HepG2 (cell line): ENCODE data around the gene GDF9. TPM values are rescaled to one million over a fixed set of nuclear protein-coding genes. Genes with fewer than 3 reads are reported as not detected.

Experiments used
- ATF2 ChIP-seq: sonication (generic); formaldehyde crosslinking; IDR thresholded peaks from 2 replicates; pipeline ENCODE4 v1.4.0; 2020; ENCODE audit warnings: missing genetic modification reagents
- ATF7-NPFF ChIP-seq: sonication (generic); formaldehyde crosslinking; IDR thresholded peaks from 2 replicates; pipeline ENCODE4 v1.8.1; 2023; ENCODE audit warnings: mild to moderate bottlenecking, low read depth, missing genetic modification reagents, moderate library complexity
- FOXJ3 ChIP-seq: sonication (generic); formaldehyde crosslinking; IDR thresholded peaks from 2 replicates; pipeline ENCODE4 v1.4.0; 2020; ENCODE audit warnings: missing genetic modification reagents, mild to moderate bottlenecking, borderline replicate concordance
- IRX3 ChIP-seq: sonication (generic); formaldehyde crosslinking; IDR thresholded peaks from 2 replicates; pipeline ENCODE4 v1.8.1; 2023; ENCODE audit warnings: mild to moderate bottlenecking, low read depth, missing genetic modification reagents, borderline replicate concordance
- KDM3A ChIP-seq: IDR thresholded peaks from 2 replicates; pipeline ENCODE4 v1.6.1; 2018; ENCODE audit warnings: low read depth, missing compliant biosample characterization
- MXD1 ChIP-seq: sonication (generic); formaldehyde crosslinking; IDR thresholded peaks from 2 replicates; pipeline ENCODE4 v1.4.0; 2020; ENCODE audit warnings: mild to moderate bottlenecking, missing genetic modification reagents
- NR0B2 ChIP-seq: sonication (generic); formaldehyde crosslinking; IDR thresholded peaks from 2 replicates; pipeline ENCODE4 v1.4.0; 2020; ENCODE audit warnings: mild to moderate bottlenecking, missing genetic modification reagents
- NR2C2 ChIP-seq: sonication (generic); formaldehyde crosslinking; IDR thresholded peaks from 2 replicates; pipeline ENCODE4 v1.4.0; 2020; ENCODE audit warnings: missing genetic modification reagents, mild to moderate bottlenecking, moderate library complexity, borderline replicate concordance
- PHF5A ChIP-seq: IDR thresholded peaks from one replicate; pipeline ENCODE4 v1.6.1; 2018; ENCODE audit warnings: low read depth, missing genetic modification reagents; ENCODE audit not compliant: unreplicated experiment
- PTBP1 ChIP-seq: fragments of 200-400 bp; formaldehyde crosslinking; IDR thresholded peaks from 2 replicates; pipeline ENCODE4 v1.6.1; 2018; ENCODE audit warnings: low read length, low read depth; ENCODE audit not compliant: poor library complexity, severe bottlenecking
- RCOR2 ChIP-seq: IDR thresholded peaks from 2 replicates; pipeline ENCODE4 v1.6.1; 2016; ENCODE audit warnings: missing biosample characterization, missing genetic modification reagents
- SATB2 ChIP-seq: sonication (generic); formaldehyde crosslinking; IDR thresholded peaks from 2 replicates; pipeline ENCODE4 v1.5.0; 2020; ENCODE audit warnings: missing genetic modification reagents
- TCF7 ChIP-seq: sonication (generic); IDR thresholded peaks from 2 replicates; pipeline ENCODE4 v1.6.1; 2016; ENCODE audit warnings: antibody characterized with exemption, low read depth
- XRCC5 ChIP-seq: fragments of 200-400 bp; formaldehyde crosslinking; optimal IDR thresholded peaks from 2 replicates; pipeline ENCODE3; 2017; ENCODE audit warnings: mild to moderate bottlenecking, low read length
- ZNF282 ChIP-seq: fragments of 450-650 bp; IDR thresholded peaks from 2 replicates; pipeline ENCODE4 v1.6.1; 2018; ENCODE audit not compliant: partially characterized antibody
- ZNF326 ChIP-seq: sonication (generic); formaldehyde crosslinking; IDR thresholded peaks from 2 replicates; pipeline ENCODE4 v1.4.0; 2020; ENCODE audit warnings: missing genetic modification reagents, borderline replicate concordance
- ZNF333 ChIP-seq: sonication (generic); formaldehyde crosslinking; IDR thresholded peaks from 2 replicates; pipeline ENCODE4 v1.4.0; 2020; ENCODE audit warnings: mild to moderate bottlenecking, missing genetic modification reagents, borderline replicate concordance
- ZNF598 ChIP-seq: sonication (generic); formaldehyde crosslinking; IDR thresholded peaks from 2 replicates; pipeline ENCODE4 v1.5.1; 2020; ENCODE audit warnings: mild to moderate bottlenecking, missing genetic modification reagents, borderline replicate concordance
- ZNF678 ChIP-seq: sonication (generic); formaldehyde crosslinking; IDR thresholded peaks from 2 replicates; pipeline ENCODE4 v1.4.0; 2020; ENCODE audit warnings: mild to moderate bottlenecking, missing genetic modification reagents
- ZSCAN5A ChIP-seq: sonication (generic); formaldehyde crosslinking; IDR thresholded peaks from 2 replicates; pipeline ENCODE4 v1.8.0; 2022; ENCODE audit warnings: mild to moderate bottlenecking, missing genetic modification reagents, borderline replicate concordance
- polyA plus RNA-seq, 8 experiments: library from polyadenylated mRNA; depleted of rRNA in 3 of 8; stranded (reverse) in 7 of 8; unstranded in 1 of 8; fragments of >200 nt; fragmentation: Illumina TruSeq in 4 of 8; extraction: Trizol in 4 of 8; gene quantifications; 2 replicates each; pipeline versions ENCODE4 v1.2.1 to v1.2.3, GENCODE V29; 2011 to 2016; ENCODE audit warnings: low read depth in 4 of 8, missing spikeins in 1 of 8, mixed read lengths in 1 of 8; ENCODE audit not compliant: insufficient read depth in 1 of 8
- total RNA-seq, 5 experiments: library from RNA; depleted of rRNA; stranded (reverse); fragments of >200 nt; fragmentation: Illumina TruSeq; extraction: Trizol; gene quantifications; 2 replicates each; pipeline ENCODE4 v1.2.3, GENCODE V29; 2016; ENCODE audit warnings: low read depth in 1 of 5
- TF ChIP-seq, protein P1 (sequence below): sonication (generic); formaldehyde crosslinking; IDR thresholded peaks from 2 replicates; pipeline ENCODE4 v1.4.0; 2020; ENCODE audit warnings: missing genetic modification reagents
- TF ChIP-seq, protein P2 (sequence below): sonication (generic); formaldehyde crosslinking; IDR thresholded peaks from 2 replicates; pipeline ENCODE4 v1.4.0; 2020; ENCODE audit warnings: mild to moderate bottlenecking, missing genetic modification reagents

The GDF9 gene
- total and polyA plus RNA-seq, 2 of the 13 experiments (the other 11 are each of a cell fraction or from before 2014, with no cell fraction given): 0.33 to 0.38 TPM

DNA sequence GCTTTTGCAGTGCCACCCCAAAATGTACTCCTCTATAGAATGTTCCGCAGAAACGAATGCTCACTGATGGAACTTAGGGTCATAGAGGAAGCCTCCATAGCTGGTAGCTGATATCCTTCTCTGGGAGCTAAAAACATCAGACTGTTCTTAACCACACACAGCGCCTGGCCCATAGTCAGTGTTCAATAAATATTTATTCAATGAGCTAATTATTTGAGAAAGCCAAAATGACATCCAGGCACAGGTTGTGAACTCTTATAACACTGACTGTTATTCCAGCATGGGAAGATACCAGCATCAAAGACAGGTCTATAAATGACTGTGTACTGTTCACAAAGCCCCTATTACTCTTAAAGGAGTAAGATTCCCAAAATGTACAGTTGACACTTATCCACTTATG is 12.9 kb downstream of the GDF9 start (continued):
- TF ChIP-seq XRCC5: no peak
- TF ChIP-seq MXD1 (CRISPR knock-in tag): no peak
- TF ChIP-seq ZNF282: no peak
- TF ChIP-seq ZNF678 (CRISPR knock-in tag): no peak
- no peak for TF ChIP-seq NR2C2 (CRISPR knock-in tag)
- no peak for TF ChIP-seq SATB2
- TF ChIP-seq, protein P1, sequence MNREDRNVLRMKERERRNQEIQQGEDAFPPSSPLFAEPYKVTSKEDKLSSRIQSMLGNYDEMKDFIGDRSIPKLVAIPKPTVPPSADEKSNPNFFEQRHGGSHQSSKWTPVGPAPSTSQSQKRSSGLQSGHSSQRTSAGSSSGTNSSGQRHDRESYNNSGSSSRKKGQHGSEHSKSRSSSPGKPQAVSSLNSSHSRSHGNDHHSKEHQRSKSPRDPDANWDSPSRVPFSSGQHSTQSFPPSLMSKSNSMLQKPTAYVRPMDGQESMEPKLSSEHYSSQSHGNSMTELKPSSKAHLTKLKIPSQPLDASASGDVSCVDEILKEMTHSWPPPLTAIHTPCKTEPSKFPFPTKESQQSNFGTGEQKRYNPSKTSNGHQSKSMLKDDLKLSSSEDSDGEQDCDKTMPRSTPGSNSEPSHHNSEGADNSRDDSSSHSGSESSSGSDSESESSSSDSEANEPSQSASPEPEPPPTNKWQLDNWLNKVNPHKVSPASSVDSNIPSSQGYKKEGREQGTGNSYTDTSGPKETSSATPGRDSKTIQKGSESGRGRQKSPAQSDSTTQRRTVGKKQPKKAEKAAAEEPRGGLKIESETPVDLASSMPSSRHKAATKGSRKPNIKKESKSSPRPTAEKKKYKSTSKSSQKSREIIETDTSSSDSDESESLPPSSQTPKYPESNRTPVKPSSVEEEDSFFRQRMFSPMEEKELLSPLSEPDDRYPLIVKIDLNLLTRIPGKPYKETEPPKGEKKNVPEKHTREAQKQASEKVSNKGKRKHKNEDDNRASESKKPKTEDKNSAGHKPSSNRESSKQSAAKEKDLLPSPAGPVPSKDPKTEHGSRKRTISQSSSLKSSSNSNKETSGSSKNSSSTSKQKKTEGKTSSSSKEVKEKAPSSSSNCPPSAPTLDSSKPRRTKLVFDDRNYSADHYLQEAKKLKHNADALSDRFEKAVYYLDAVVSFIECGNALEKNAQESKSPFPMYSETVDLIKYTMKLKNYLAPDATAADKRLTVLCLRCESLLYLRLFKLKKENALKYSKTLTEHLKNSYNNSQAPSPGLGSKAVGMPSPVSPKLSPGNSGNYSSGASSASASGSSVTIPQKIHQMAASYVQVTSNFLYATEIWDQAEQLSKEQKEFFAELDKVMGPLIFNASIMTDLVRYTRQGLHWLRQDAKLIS (CRISPR knock-in tag): no peak
- no peak for TF ChIP-seq IRX3 (CRISPR knock-in tag)
- TF ChIP-seq, protein P2, sequence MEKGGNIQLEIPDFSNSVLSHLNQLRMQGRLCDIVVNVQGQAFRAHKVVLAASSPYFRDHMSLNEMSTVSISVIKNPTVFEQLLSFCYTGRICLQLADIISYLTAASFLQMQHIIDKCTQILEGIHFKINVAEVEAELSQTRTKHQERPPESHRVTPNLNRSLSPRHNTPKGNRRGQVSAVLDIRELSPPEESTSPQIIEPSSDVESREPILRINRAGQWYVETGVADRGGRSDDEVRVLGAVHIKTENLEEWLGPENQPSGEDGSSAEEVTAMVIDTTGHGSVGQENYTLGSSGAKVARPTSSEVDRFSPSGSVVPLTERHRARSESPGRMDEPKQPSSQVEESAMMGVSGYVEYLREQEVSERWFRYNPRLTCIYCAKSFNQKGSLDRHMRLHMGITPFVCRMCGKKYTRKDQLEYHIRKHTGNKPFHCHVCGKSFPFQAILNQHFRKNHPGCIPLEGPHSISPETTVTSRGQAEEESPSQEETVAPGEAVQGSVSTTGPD: no peak
- no peak for TF ChIP-seq NR0B2
- no peak for TF ChIP-seq PHF5A (CRISPR knock-in tag)
- peak; percentile 53; the same call in 1 of the 2 replicates for TF ChIP-seq ATF2 (CRISPR knock-in tag)
- TF ChIP-seq RCOR2 (CRISPR knock-in tag): no peak
- TF ChIP-seq PTBP1: no peak
- no peak for TF ChIP-seq ATF7-NPFF (CRISPR knock-in tag)
- TF ChIP-seq FOXJ3: no peak
- peak; percentile 18; the same call in 1 of the 2 replicates for TF ChIP-seq TCF7
- no peak for TF ChIP-seq ZNF598
- no peak for TF ChIP-seq KDM3A (CRISPR knock-in tag)
- TF ChIP-seq ZNF333: no peak
- no peak for TF ChIP-seq ZSCAN5A
- no peak for TF ChIP-seq ZNF326 (CRISPR knock-in tag)
